CD14-positive monocyte (primary cell): ENCODE data around the gene F7. TPM values are rescaled to one million over a fixed set of nuclear protein-coding genes. Genes with fewer than 3 reads are reported as not detected.

Experiments used
- DNase-seq, 3 donors: peaks; one replicate each; pipeline ENCODE4 v3.0.0-alpha.2; 2011 to 2022
- H2AFZ ChIP-seq: 2 replicates; pipeline ENCODE4 v1.6.0; 2012; ENCODE audit warnings: mild to moderate bottlenecking, low read depth, low read length, inconsistent platforms; ENCODE audit not compliant: insufficient read depth, poor library complexity, severe bottlenecking
- H3K27ac ChIP-seq, 2 donors: 1 replicate in 1 of 2; 2 replicates in 1 of 2; pipeline ENCODE4 v1.5.1; 2012 to 2013; ENCODE audit warnings: low read length in 2 of 2, control low read depth in 1 of 2, inconsistent platforms in 1 of 2, low read depth in 1 of 2, mild to moderate bottlenecking in 1 of 2
- H3K27me3 ChIP-seq, 2 donors: one replicate each; pipeline versions ENCODE4 v1.6.0 to v1.6.1; 2011 to 2013; ENCODE audit warnings: low read length in 2 of 2; ENCODE audit not compliant: control insufficient read depth in 2 of 2, insufficient read depth in 2 of 2
- H3K36me3 ChIP-seq, 2 donors: replicated peaks in 1 of 2; 1 replicate in 1 of 2; 2 replicates in 1 of 2; pipeline versions ENCODE4 v1.5.1 to v1.6.1; 2012 to 2013; ENCODE audit warnings: low read length in 2 of 2, control low read depth in 1 of 2, inconsistent platforms in 1 of 2, mild to moderate bottlenecking in 1 of 2; ENCODE audit not compliant: insufficient read depth in 2 of 2, control insufficient read depth in 1 of 2
- H3K4me1 ChIP-seq, 2 donors: 1 replicate in 1 of 2; 2 replicates in 1 of 2; pipeline versions ENCODE4 v1.5.1 to v1.6.1; 2012 to 2013; ENCODE audit warnings: low read length in 2 of 2, control low read depth in 1 of 2, inconsistent platforms in 1 of 2, mild to moderate bottlenecking in 1 of 2, moderate library complexity in 1 of 2; ENCODE audit not compliant: insufficient read depth in 2 of 2, control insufficient read depth in 1 of 2
- H3K4me2 ChIP-seq: replicated peaks from 2 replicates; pipeline ENCODE3; 2012; ENCODE audit warnings: low read length, moderate library complexity, mild to moderate bottlenecking; ENCODE audit not compliant: poor library complexity, severe bottlenecking; ENCODE audit errors: extremely low read depth
- H3K4me3 ChIP-seq, 3 experiments: fragments of 200-600 bp in 1 of 3; sonication (generic) in 1 of 3; replicated peaks in 1 of 3; 1 replicate in 2 of 3; 2 replicates in 1 of 3; pipeline ENCODE4 v1.5.1; 2011 to 2013; ENCODE audit warnings: low read length in 3 of 3, mild to moderate bottlenecking in 3 of 3, control low read depth in 2 of 3, low read depth in 2 of 3, inconsistent platforms in 1 of 3, moderate library complexity in 1 of 3
- H3K79me2 ChIP-seq: 2 replicates; pipeline ENCODE4 v1.6.0; 2012; ENCODE audit warnings: mild to moderate bottlenecking, control low read depth, inconsistent platforms, low read length, moderate library complexity; ENCODE audit not compliant: insufficient read depth
- H3K9ac ChIP-seq: 2 replicates; pipeline ENCODE4 v1.6.0; 2017; ENCODE audit warnings: low read length, mild to moderate bottlenecking; ENCODE audit not compliant: insufficient read depth, poor library complexity, severe bottlenecking
- H3K9me3 ChIP-seq, 2 donors: replicated peaks in 1 of 2; 1 replicate in 1 of 2; 2 replicates in 1 of 2; pipeline versions ENCODE4 v1.5.1 to v1.6.1; 2012 to 2013; ENCODE audit warnings: low read length in 2 of 2, control low read depth in 1 of 2; ENCODE audit not compliant: control insufficient read depth in 1 of 2, insufficient read depth in 1 of 2
- H4K20me1 ChIP-seq: 2 replicates; pipeline ENCODE4 v1.6.0; 2012; ENCODE audit warnings: mild to moderate bottlenecking, low read length, control low read depth, moderate library complexity; ENCODE audit not compliant: insufficient read depth
- H3K27ac Mint-ChIP-seq, 7 donors: one replicate each; pipeline ENCODE4 v1.8.0; 2020; ENCODE audit warnings: mild to moderate bottlenecking in 7 of 7, mixed read lengths in 7 of 7, moderate library complexity in 6 of 7, inconsistent platforms in 2 of 7
- H3K27me3 Mint-ChIP-seq, 3 donors: one replicate each; pipeline ENCODE4 v1.8.0; 2021 to 2022; ENCODE audit warnings: low read depth in 3 of 3, mild to moderate bottlenecking in 3 of 3, mixed read lengths in 3 of 3, moderate library complexity in 3 of 3, inconsistent platforms in 1 of 3
- H3K36me3 Mint-ChIP-seq, 2 donors: one replicate each; pipeline ENCODE4 v1.8.0; 2020; ENCODE audit warnings: mixed read lengths in 2 of 2, inconsistent platforms in 1 of 2, mild to moderate bottlenecking in 1 of 2
- H3K4me1 Mint-ChIP-seq: one replicate; pipeline ENCODE4 v1.8.0; 2020; ENCODE audit warnings: mild to moderate bottlenecking, mixed read lengths
- H3K4me3 Mint-ChIP-seq, 2 donors: one replicate each; pipeline ENCODE4 v1.8.0; 2020; ENCODE audit warnings: mild to moderate bottlenecking in 2 of 2, mixed read lengths in 2 of 2, moderate library complexity in 1 of 2
- H3K9me3 Mint-ChIP-seq, 7 donors: one replicate each; pipeline ENCODE4 v1.8.0; 2020 to 2022; ENCODE audit warnings: mixed read lengths in 7 of 7, mild to moderate bottlenecking in 6 of 7, moderate library complexity in 6 of 7, inconsistent platforms in 2 of 7
- WGBS: methylation state at CpG from one replicate; pipeline ENCODE4 v1.1.5; 2013; ENCODE audit warnings: missing lambda C conversion rate; ENCODE audit not compliant: insufficient coverage; 5-methylcytosine and 5-hydroxymethylcytosine counted together
- intact Hi-C, 2 donors: fragments of 100-400 bp; cut with micrococcal nuclease; formaldehyde crosslinking; loops; one replicate each; pipeline versions ENCODE4 v1.15.0 to v1.15.1; 2023
- polyA plus RNA-seq, 3 donors: library from polyadenylated mRNA; depleted of rRNA in 1 of 3; unstranded in 2 of 3; stranded (reverse) in 1 of 3; fragments of 300-500 nt in 2 of 3; fragments of >200 nt in 1 of 3; fragmentation: Illumina TruSeq in 2 of 3; gene quantifications; 1 replicate in 2 of 3; 2 replicates in 1 of 3; pipeline ENCODE4 v1.2.3, GENCODE V29; 2012 to 2021
- TF ChIP-seq, protein P1 (sequence below): fragments of 200-600 bp; IDR thresholded peaks from one replicate; pipeline ENCODE4 v1.8.0; 2022; ENCODE audit warnings: antibody characterized with exemption, mild to moderate bottlenecking

The F7 gene
- polyA plus RNA-seq, 3 donors = not detected

DNA sequence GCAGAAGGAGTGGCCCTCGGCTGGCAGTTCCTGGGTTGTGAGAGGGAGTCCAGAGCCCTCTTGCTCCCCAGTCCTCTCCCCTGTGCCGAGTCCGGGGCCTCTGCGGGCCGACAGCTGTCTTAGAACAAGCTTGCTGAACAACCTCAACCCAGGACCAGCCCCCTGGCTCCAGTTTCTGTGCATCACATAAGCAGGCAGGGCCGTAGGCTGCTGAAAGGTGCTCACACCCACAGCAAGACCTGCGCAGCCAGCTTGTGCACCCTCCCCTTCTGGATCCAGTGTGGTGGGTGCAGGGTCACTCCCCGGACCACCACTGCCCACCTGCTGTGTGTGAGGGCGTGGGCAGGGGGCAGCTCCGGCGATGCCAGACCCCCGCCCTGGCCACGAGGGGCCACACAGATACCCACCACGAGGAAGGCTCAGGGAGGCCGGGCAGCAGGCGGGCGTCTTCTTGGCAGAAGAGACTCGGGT is 25.2 kb upstream of the F7 start:
- Histone ChIP-seq H3K36me3 (no peaks in the 10 kb centered on the region), H3K4me1 (no peaks in the 10 kb centered on the region), H3K4me2 (no peak overlapping the region), H3K9ac (no peak overlapping the region), H2AFZ (no peak overlapping the region), H3K79me2 (no peaks in the 10 kb centered on the region), H3K27me3 (no peaks in the 10 kb centered on the region), H3K9me3 (no peaks in the 10 kb centered on the region), H3K4me3 (no peak overlapping the region), H4K20me1 (no peaks in the 10 kb centered on the region), H3K27ac (no peak overlapping the region)
- intact Hi-C loops = no loop called here
- TF ChIP-seq, protein P1, sequence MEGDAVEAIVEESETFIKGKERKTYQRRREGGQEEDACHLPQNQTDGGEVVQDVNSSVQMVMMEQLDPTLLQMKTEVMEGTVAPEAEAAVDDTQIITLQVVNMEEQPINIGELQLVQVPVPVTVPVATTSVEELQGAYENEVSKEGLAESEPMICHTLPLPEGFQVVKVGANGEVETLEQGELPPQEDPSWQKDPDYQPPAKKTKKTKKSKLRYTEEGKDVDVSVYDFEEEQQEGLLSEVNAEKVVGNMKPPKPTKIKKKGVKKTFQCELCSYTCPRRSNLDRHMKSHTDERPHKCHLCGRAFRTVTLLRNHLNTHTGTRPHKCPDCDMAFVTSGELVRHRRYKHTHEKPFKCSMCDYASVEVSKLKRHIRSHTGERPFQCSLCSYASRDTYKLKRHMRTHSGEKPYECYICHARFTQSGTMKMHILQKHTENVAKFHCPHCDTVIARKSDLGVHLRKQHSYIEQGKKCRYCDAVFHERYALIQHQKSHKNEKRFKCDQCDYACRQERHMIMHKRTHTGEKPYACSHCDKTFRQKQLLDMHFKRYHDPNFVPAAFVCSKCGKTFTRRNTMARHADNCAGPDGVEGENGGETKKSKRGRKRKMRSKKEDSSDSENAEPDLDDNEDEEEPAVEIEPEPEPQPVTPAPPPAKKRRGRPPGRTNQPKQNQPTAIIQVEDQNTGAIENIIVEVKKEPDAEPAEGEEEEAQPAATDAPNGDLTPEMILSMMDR = no peak
- H3K36me3 Mint-ChIP-seq = no peaks in the 10 kb centered on the region
- 88% methylated on average over 17 of the region's 18 CpGs for WGBS
- no peak overlapping the region for H3K4me3 Mint-ChIP-seq
- H3K4me1 Mint-ChIP-seq = no peaks in the 10 kb centered on the region
- peaks cover 0 to 5% (median 0%) of the 10 kb centered on the region in 7 donors for H3K9me3 Mint-ChIP-seq
- DNase-seq = no peak
- H3K27ac Mint-ChIP-seq = no peak overlapping the region
- peaks cover 0 to 2% (median 2%) of the 10 kb centered on the region in 3 donors for H3K27me3 Mint-ChIP-seq

DNA sequence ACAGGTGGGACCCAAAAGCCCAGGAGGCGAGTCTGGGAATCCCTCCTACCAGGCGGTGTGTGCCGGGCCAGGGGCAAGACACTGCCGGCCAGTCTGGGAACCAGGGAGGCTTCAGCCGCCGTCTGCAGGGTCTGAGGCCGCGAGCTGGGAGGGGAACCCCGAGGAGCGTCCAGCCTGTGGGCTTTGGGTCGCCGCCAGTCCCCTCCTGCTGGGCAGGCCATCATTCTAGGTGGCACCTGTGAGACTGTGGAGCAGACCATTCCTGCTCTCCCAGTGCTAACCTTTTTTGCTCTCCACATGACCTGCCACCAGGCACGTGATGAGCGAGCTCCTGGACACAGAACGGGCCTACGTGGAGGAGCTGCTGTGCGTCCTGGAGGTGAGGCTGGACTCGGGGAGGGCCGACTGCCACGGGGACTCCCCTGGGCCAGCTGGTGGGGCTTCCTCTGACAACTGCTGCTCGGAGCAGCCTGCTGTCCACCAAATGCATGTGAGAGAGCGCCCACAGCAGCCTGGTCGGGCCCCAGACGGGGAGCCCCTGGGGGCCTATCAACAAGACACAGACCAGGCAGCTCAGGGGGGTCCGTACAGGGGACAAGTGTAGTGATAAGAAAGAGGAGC is 24.6 kb upstream of the F7 start:
- Histone ChIP-seq H3K4me3 (no peak overlapping the region), H4K20me1 (no peaks in the 10 kb centered on the region), H3K36me3 (no peaks in the 10 kb centered on the region), H3K79me2 (no peaks in the 10 kb centered on the region), H2AFZ (no peak overlapping the region), H3K4me1 (no peaks in the 10 kb centered on the region), H3K9me3 (no peaks in the 10 kb centered on the region), H3K4me2 (no peak overlapping the region), H3K27ac (no peak overlapping the region), H3K9ac (no peak overlapping the region), H3K27me3 (no peaks in the 10 kb centered on the region)
- no peak for DNase-seq
- intact Hi-C loops = no loop called here
- TF ChIP-seq, protein P1 = no peak
- Mint-ChIP-seq H3K4me1 (no peaks in the 10 kb centered on the region), H3K27me3 (peaks cover 0 to 2% (median 2%) of the 10 kb centered on the region in 3 donors), H3K36me3 (no peaks in the 10 kb centered on the region), H3K9me3 (peaks cover 0 to 5% (median 0%) of the 10 kb centered on the region in 7 donors), H3K27ac (peak overlapping the region in 1 of 7 donors; percentile 65), H3K4me3 (no peak overlapping the region)
- WGBS = 94% methylated on average over 20 of the region's 25 CpGs
